ENCODE results near the gene RPS16.
"Not testable (repeated sequence)": the region's sequence is repeated elsewhere in the genome, so short reads cannot be mapped to it uniquely, and the experiment has no call there.

The RPS16 gene

DNA sequence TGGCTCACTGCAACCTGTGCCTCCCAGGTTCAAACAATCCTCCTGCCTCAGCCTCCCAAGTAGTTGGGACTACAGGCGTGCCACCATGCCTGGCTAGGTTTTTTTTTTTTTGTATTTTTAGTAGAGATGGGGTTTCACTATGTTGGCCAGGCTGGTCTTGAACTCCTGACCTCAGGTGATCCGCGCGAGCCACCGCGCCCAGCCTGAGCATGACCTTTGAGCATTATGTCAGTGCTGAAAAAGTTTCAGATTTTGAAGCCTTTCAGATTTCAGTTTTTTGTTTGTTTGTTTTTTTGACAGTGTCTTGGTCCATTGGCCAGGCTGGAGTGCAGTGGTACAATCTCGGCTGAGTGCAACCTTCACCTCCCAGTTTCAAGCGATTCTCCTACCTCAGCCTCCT is 15.5 kb upstream of the RPS16 start:
- FAIRE-seq; DNase-seq (ENCODE audit: extremely low spot score, insufficient read length, low read depth): not testable (repeated sequence)

DNA sequence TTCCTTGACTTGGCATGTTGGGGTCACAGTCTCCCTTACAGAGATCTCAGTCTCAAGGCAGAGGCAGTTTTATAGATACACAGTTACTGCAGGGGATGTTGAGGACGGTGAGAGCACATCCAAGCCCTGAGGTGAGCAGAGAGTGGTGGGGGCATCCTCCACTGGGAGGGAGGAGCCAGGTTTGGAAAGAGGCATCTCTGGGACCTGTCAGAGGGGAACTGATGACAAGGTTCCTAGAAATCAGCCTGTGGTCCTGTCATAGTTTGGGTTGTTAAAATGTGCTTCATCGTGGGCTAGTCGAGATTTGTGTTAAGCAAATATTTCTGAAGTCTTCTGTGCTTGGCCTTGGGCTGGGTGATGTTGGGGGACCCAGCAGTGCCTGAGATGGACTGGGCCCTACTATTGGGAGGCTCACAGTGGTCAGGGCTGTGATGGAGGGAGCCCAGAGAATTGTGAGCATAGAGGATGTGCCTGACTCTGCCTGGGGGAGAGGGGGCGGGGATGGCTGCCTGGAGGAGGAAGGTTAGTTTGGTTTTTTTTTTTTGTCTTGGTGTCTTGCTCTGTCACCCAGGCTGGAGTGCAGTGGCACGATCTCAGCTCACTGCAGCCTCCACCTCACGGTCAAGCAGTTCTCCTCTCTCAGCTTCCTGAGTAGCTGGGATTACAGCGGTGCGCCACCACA is 13.5 kb upstream of the RPS16 start:
- DNase-seq (ENCODE audit: extremely low spot score, insufficient read length, low read depth) (no peak), FAIRE-seq (no peak)

DNA sequence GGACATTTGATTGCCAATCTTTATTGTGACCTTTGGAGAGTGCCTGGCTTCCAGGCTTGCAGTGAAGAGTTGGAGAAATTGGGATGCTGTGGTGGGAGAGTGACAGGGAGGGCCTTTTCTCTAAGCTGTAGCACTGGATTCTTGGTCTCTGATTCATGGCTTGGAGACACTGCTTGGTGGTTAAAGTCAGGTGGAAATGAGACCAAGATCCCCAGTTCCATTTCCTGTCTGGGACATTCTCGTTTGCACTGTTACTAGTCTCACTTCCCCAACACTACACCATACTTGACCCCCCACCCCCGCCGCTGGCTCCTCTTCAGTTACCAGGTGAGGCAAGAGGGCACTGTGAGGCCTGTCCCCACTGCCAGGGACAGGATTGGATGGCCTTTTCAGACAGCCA is 12.5 kb upstream of the RPS16 start:
- DNase-seq (ENCODE audit: extremely low spot score, insufficient read length, low read depth) = peak; percentile 22
- FAIRE-seq = peak; percentile 83

DNA sequence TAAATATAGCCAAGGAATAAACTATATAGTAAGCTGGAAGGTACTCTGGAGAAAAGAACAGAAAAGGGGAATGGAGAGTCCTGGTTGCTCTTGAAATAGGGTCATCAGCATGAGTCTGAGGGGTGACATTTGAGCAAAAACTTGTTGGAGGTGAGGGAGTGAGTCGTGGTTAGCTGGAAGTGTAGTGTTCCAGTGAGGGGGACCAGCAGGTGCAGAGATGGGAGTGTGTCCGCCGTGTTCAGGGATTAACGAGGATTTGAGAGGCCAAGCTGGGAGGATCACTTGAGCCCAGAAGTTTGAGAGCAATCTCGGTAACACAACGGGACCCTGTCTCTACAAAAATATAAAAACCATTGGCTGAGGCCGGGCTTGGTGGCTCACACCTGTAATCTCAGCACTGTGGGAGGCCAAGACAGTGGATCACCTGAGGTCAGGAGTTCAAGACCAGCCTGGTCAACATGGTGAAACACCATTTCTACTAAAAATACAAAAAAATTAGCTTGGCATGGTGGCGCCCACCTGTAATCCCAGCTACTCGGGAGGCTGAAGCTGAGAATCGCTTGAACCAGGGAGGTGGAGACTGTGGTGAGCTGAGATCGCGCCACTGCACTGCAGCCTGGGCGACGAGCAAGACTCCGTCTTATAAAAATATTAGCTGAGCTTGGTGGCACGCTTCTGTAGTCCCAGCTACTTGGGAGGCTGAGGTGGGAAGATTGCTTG is 10.8 kb upstream of the RPS16 start:
- DNase-seq (ENCODE audit: extremely low spot score, insufficient read length, low read depth) (no peak), FAIRE-seq (no peak)

DNA sequence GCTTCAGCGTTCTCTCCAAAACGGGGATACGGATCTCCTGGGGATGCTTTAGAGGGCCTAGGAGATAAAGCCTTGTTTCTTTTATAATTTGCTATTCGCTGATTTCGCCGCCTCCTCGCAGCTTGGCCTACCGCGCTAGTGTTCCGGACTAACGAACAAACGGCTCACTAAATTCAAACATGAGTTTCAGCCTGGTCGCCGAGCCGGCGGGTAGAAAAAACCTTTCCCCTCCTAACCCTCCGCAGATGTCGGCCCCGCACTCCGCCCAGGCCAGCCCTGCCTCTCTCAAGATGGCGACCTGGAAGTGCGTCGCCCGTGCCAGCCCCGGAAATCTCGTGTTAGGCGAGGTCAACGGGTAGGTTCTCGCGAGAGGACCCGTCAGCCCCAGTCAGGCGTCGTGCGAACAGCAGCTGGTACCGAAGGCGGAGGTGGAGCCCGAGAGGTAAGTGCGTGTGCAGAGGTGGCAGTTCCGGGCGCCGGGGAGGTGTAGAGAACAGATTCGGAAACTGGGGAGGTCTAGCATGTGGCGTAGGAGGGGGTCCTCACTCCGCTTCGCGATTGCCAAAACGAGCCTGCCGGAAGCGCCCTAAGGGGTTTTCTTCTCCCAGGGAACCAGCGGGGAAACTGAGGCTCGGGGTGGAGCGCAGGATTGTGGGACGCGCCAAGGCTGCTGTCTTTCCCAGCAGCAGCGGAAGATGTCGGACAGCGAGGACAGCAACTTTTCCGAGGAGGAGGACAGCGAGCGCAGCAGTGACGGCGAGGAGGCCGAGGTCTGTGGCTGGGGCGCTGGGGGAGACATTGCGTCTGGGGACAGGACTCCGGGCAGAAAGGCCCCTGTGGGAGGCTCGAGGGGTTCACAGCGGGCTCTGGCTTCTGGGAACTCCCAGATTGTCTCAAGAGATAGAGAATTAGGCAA is 9.7 kb upstream of the RPS16 start, which contains the start of gene SUPT5H:
Gene SUPT5H (plus strand): TSS at position 387 of the 916 bp plus-strand sequence. CDS start 309 bp downstream, at position 696.
- peak; percentile 98 for DNase-seq (ENCODE audit: extremely low spot score, insufficient read length, low read depth)

DNA sequence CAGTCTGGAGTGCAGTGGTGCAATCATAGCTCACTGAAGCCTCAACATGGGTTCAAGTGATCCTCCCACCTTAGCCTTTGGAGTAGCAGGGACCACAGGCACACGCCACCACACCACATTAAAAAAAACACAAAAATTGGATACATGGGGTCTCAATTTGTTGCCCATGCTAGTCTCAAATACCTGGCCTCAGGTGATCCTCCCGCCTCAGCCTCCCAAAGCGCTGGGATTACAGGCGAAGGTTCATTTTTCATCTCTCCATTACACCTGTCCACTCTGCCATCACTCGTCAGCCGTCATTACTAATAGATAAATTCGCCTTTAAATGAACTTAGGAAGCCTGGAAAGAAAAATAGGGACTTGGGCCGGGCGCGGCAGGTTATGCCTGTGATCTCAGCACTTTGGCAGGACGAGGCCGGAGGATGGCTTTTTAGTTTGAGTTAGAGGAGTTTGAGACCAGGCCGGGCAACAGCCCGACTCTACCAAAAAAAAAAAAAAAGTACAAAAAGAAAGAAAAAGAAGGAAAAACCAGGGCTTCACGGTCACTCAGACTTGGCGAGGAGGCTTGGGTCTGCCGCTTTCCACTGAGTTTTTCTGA is 8.9 kb upstream of the RPS16 start:
- DNase-seq (ENCODE audit: extremely low spot score, insufficient read length, low read depth) (no peak), FAIRE-seq (no peak)

More for the DNA sequence above, 9.7 kb upstream of the RPS16 start, which contains the start of gene SUPT5H:
- peak; percentile 96 for FAIRE-seq

DNA sequence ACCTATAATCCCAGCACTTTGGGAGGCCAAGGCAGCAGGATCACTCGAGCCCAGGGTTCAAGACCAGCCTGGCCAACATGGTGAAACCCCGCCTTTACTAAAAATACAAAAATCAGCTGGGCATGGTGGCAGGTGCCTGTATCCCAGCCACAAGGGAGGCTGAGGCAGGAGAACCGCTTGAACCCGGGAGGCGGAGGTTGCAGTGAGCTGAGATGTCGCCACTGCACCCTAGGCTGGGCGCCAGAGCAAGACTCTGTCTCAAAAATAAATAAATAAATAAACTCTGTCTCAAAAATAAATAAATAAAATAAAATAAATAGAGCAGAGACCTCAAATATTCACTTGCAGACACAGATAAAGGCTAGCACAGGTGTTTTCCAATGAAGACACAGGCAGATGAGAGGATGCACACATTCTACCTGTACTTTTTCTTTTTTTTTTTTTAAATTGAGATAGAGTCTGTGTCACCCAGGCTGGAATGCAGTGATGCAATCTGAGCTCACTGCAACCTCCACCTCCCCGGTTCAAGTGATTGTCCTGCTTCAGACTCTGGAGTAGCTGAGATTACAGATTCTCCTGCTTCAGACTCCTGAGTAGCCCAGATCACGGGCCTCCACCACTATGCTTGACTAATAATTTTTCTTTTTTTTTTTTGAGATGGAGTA is 2.7 kb upstream of the RPS16 start:
- no peak for FAIRE-seq

DNA sequence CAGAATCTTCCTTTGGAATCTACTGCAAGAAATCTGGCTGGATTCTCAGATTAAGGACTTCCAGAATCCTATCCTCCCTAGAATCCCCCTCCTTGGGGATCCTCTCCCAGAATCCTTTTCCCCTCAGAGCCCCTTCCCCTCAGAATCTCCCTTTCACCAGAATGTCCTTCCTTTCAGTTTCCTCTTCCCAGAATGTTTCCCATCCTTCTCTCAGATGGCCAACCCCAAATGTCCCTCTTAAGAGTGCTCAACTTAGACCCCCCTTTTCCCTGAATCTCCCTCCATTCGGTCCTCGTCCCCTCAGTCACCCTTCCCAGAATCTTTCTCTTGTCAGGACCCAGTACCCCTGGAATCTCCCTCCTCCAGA is 584 bp upstream of the RPS16 start:
- DNase-seq (ENCODE audit: extremely low spot score, insufficient read length, low read depth) = no peak
- FAIRE-seq = no peak

More for the DNA sequence above, 2.7 kb upstream of the RPS16 start:
- no peak for DNase-seq (ENCODE audit: extremely low spot score, insufficient read length, low read depth)

DNA sequence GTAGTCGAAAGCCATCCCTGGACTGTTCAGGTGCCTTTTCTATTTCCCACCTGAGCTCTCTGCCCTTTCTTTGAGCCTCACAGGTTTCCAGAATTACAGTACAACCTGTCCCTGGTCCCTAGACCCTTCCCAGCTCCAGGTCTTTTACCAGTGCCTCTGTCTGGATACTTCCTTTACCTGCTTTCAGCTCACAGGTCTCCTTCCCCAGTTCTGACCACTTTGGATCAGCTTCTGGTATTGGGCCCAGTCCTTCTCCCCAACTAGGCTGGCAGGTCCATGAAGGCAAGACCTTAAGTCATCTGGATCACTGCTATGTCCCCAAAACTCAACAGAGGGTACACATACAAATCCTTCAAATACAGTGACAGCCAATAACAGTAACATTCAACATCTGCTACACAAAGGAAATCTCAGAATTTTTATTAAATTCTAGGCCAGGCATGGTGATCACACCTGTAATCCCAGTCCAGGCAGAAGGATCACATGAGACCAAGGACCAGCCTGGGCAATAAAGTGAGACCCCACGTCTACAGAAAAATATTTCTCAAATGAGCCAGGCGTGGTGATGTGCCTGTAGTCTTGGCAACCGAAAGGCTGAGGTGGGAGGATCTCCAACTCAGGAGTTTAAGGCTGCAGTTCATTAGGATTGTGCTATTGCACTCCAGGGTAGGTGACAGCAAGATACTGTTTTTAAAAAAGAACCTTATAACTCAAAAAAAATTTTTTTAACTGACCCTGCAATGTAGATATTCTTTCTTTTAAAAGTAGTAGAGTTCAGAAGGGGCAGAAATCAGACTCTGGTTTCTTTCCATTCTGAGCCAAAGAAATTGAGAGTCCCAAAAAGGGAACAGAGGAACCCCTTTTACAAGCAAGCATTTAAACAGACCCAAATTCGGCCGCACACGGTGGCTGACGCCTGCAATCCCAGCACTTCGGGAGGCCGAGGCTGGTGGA is 1.3 kb downstream of the RPS16 start:
- no peak for FAIRE-seq
- no peak for DNase-seq (ENCODE audit: extremely low spot score, insufficient read length, low read depth)

DNA sequence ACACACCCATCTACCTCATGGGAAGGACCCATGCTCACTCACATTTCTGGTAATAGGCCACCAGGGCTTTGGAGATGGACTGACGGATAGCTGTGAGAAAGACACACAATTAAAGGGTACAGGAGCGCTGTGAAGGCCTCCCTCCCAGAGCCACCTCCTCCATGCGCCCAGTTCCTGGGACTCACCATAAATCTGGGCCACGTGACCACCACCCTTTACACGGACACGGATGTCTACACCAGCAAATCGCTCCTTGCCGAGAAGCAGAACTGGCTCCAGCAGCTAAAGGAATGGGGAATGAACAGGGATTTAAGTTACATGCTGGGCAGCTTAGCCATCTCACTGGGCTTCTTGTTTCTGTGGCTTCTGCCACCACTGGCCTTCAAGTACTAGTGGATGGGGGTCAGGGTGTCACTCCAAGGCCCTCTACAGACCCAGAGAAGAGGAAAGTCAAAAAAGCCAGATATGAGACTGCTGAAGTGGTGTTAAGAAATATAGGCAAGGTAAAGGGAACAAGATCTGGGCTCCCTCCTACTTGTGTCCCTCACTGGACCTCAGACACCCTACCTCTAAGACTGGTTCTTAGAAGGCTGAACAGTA is 2.2 kb downstream of the RPS16 start:
- FAIRE-seq = no peak

DNA sequence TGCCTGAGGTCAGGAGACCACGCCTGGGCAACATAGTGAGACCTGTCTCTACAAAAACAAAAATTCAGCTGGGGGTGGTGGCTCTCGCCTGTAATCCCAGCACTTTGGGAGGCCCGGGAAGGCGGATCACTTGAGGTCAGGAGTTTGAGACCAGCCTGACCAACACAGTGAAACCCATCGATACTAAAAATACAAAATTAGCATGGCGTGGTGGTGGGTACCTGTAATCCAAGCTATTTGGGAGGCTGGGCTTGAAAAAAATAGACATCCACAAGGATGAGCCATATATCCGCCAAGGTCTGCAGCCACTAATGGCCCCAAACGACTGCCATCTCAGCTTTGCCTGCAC is 3.1 kb downstream of the RPS16 start:
- FAIRE-seq = no peak
- DNase-seq (ENCODE audit: extremely low spot score, insufficient read length, low read depth) = no peak

More for the DNA sequence above, 2.2 kb downstream of the RPS16 start:
- DNase-seq (ENCODE audit: extremely low spot score, insufficient read length, low read depth) = no peak

DNA sequence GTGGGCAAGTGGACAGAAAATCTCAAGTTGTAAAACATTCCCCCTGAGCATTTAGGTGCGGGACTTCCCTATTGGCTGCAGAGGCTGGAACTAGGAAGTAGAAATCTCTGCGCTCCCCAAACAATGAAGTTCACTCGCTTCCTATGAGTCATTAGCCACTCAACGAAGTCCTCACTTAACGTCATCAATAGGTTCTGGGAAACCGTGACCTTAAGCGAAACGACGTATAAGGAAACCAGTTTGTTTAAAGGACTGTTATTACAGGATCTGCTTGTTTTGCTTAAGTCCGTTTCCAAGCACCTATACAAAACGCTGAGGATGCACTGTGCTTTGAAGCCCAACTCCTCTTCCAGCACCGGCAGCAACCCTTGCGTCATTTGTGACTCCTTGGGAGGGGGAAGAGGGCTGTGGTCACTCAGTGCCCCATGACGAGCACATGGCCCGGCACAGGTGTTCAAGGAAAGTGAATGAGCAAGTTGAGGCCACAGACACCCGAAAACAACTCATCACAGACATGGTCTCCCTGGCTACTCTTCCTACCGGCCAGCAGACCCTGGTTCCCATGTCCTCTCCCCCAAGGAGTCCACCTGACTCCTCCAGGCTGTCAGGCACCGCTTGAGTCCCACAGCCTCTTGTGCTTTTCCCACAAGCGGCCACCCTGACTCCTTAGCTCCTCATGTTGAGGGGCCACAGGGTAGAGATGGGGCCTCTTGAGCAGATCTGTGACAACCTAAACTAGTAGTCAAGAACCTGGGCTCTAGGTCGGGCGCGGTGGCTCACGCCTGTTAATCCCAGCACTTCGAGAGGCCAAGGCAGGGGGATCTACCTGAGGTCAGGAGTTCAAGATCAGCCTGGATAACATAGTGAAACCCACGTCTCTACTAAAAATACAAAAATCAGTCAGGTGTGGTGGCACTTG is 4.8 kb downstream of the RPS16 start:
- DNase-seq (ENCODE audit: extremely low spot score, insufficient read length, low read depth) = no peak
- peak; percentile 64 for FAIRE-seq

DNA sequence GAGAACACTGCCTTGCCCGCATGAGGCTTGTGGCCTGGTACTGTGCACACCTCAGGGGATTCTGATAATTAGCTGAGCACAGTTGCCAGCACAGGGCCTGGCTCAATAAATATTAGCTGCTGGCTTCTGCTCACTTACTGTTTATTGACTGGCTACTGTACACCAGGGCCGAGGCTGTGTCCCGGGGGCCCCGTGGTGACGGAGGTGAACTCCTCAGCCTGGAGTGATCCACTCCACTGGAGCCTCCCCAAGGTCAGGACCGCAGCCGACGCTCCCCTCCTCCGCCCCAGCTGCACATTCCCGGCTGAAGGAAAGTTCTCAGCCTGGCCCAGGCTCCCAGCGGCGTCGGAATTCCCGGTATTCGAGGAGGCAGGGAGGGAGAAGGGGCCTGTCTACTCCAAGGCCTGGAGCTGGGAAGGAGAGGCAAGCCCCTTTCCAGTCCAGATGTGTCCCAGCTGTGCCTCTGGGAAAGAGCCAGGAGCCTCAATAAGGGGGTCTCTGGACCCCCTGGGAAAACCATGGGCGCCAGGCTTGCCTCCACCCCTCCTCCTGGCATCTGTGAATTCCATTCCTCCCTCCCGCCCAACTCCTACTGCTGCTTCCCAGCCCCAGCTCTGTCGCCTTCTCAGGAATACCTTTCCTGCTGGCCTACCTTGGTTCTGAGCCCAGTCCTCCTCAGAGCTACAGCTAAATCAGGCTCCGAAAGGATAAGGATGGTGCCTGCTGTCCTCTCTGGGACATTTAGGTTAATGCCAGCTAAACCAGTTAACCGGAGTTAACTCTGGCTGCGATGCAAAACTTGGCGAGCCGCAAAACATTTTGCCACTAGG is 7.3 kb downstream of the RPS16 start:
- no peak for FAIRE-seq

DNA sequence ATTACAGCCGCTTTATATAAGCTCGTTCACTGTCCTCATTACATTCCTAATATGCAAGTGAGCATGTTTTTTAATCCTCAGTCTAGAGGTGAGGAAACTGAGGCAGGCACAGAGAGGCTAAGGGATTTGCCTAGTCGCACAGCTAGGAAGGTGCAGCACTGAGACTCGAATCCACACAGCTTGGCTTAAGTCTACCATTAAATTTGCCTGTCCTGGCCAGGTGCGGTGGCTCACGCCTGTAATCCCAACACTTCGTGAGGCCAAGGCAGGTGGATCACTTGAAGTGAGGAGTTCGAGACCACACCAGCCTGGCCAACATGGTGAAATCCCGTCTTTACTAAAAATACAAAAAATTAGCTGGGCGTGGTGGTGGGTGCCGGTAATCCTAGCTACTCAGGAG is 8.0 kb downstream of the RPS16 start:
- FAIRE-seq (no peak), DNase-seq (ENCODE audit: extremely low spot score, insufficient read length, low read depth) (no peak)

More for the DNA sequence above, 7.3 kb downstream of the RPS16 start:
- DNase-seq (ENCODE audit: extremely low spot score, insufficient read length, low read depth) = no peak

DNA sequence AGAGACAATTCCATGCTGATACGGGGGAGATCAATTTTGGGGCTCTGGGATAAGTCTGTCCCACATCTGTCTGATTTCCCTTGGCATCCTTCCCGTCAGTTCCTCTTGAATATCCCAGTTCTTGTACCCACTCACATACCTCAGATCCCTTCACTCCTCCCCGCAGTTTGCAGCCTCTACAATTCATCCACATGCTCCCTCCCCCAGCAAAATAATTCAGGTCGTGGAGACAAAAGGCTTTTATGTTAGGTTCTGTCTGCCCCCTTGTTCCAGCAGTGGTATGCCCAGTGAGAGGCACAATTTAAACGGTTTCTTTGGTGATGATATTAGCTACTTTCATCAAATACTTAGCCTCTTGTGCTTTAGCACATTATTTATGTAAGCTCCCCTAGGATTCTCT is 9.6 kb downstream of the RPS16 start:
- DNase-seq (ENCODE audit: extremely low spot score, insufficient read length, low read depth) = no peak
- no peak for FAIRE-seq

DNA sequence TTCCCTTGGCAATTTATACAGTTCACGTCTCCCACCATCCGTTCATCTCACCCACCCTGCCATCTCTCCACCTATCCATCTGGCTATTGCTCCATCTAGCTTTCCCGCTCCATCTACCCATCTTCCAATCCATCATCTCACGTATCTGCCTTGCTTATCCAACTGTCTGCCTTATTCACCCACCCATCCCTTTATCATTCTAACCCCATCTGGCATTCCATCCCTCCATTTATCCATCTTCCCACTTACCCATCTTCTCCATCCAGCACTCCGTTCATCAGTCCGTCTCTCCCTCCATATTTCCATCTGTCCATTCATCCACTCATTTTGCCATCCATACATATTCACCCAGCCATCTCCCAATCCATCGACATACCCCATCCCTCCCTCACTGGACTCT is 10.0 kb downstream of the RPS16 start:
- FAIRE-seq = no peak

More for the DNA sequence above, 10.0 kb downstream of the RPS16 start:
- no peak for DNase-seq (ENCODE audit: extremely low spot score, insufficient read length, low read depth)
